Calu3 (cell line): Measurements from ENCODE around the gene ERCC4. TPM values are rescaled to one million over a fixed set of nuclear protein-coding genes. Genes with fewer than 3 reads are reported as not detected.

Source experiments
- BruUV-seq: library from RNA; stranded (reverse); fragments of 400-500 nt; replicated peaks from 2 replicates; lab custom pipeline; 2021; lab: Mats Ljungman, UMichigan
- CTCF ChIA-PET: fragments of 300-600 bp; sonication (Branson Sonifier 250); formaldehyde crosslinking; loops from one replicate; lab custom pipeline; 2022; ENCODE audit warnings: antibody characterized with exemption; lab: Charles Lee
- DNase-seq: peaks from one replicate; pipeline ENCODE4 v3.0.0; 2022
- H3K27ac Mint-ChIP-seq: one replicate; pipeline ENCODE4 v1.8.0; 2022; ENCODE audit warnings: mixed read lengths; ENCODE audit not compliant: unreplicated experiment
- H3K27me3 Mint-ChIP-seq: one replicate; pipeline ENCODE4 v1.8.0; 2022; ENCODE audit warnings: mixed read lengths; ENCODE audit not compliant: unreplicated experiment
- H3K36me3 Mint-ChIP-seq: one replicate; pipeline ENCODE4 v1.8.0; 2022; ENCODE audit warnings: mild to moderate bottlenecking, moderate library complexity, mixed read lengths; ENCODE audit not compliant: insufficient read depth, unreplicated experiment
- H3K4me1 Mint-ChIP-seq: one replicate; pipeline ENCODE4 v1.8.0; 2022; ENCODE audit warnings: mild to moderate bottlenecking, low read depth, mixed read lengths; ENCODE audit not compliant: unreplicated experiment
- H3K4me3 Mint-ChIP-seq: one replicate; pipeline ENCODE4 v1.8.0; 2022; ENCODE audit warnings: mild to moderate bottlenecking, low read depth, moderate library complexity, mixed read lengths; ENCODE audit not compliant: unreplicated experiment
- H3K9me3 Mint-ChIP-seq: one replicate; pipeline ENCODE4 v1.8.0; 2022; ENCODE audit warnings: low read depth, mixed read lengths; ENCODE audit not compliant: unreplicated experiment
- CTCF ChIP-seq: fragments of 200-600 bp; IDR thresholded peaks from one replicate; pipeline ENCODE4 v1.8.0; 2022; ENCODE audit warnings: antibody characterized with exemption; ENCODE audit not compliant: unreplicated experiment
- intact Hi-C: fragments of 100-400 bp; cut with micrococcal nuclease; formaldehyde crosslinking; loops from one replicate; pipeline ENCODE4 v1.10.0; 2022; ENCODE audit not compliant: unreplicated experiment
- total RNA-seq: library from RNA; stranded (reverse); gene quantifications from 2 replicates; pipeline ENCODE4 v1.2.3, GENCODE V29; 2022

Gene ERCC4
- total RNA-seq, 1 experiment from 2014 or later, result 21.1 TPM

- intact Hi-C loops, result loop anchor here (5.0 to 10.0 kb wide), 2 partner anchors 136 to 233 kb away; no protein-coding TSS in a partner anchor
Observed at GRCh38 chr16:13951611-13952010, 31.7 kb downstream of the ERCC4 start.

GRCh38 chr16:13953501-13953900 is 33.5 kb downstream of the ERCC4 start:
- no peak overlapping the region for H3K27ac Mint-ChIP-seq
- no peak for TF ChIP-seq CTCF
- peaks cover 42% of the 10 kb centered on the region for H3K4me1 Mint-ChIP-seq
- no peak for DNase-seq
- H3K27me3 Mint-ChIP-seq, result no peaks in the 10 kb centered on the region
- no TSS peak for BruUV-seq
- CTCF ChIA-PET, result no interaction called here
- intact Hi-C loops, result loop anchor here (5.0 to 10.0 kb wide), 2 partner anchors 134 to 231 kb away; no protein-coding TSS in a partner anchor
- H3K4me3 Mint-ChIP-seq, result no peak overlapping the region
- H3K36me3 Mint-ChIP-seq, result peaks cover 16% of the 10 kb centered on the region
- no peaks in the 10 kb centered on the region for H3K9me3 Mint-ChIP-seq

More at GRCh38 chr16:13951611-13952010, 31.7 kb downstream of the ERCC4 start:
- Mint-ChIP-seq H3K4me1 (peaks cover 24% of the 10 kb centered on the region), H3K27me3 (no peaks in the 10 kb centered on the region), H3K9me3 (no peaks in the 10 kb centered on the region), H3K27ac (no peak overlapping the region), H3K4me3 (no peak overlapping the region), H3K36me3 (peaks cover 4% of the 10 kb centered on the region)
- TF ChIP-seq CTCF, result no peak
- CTCF ChIA-PET, result interaction anchor here (0.6 to 0.7 kb wide), 2 partner anchors 16 to 35 kb away, joined by 3 to 4 read pairs; no protein-coding TSS in a partner anchor
- no TSS peak for BruUV-seq
- no peak for DNase-seq

GRCh38 chr16:13956635-13957196 is 36.8 kb downstream of the ERCC4 start:
- no TSS peak for BruUV-seq

More at GRCh38 chr16:13956635-13957196, 36.8 kb downstream of the ERCC4 start:
- intact Hi-C loops, result loop anchor here (5.0 to 10.0 kb wide), 3 partner anchors 41 to 228 kb away; partner anchors contain the start of gene MRTFB
- Mint-ChIP-seq H3K27ac (peak overlapping the region; percentile 93), H3K36me3 (peaks cover 16% of the 10 kb centered on the region), H3K4me3 (peak overlapping the region; percentile 67), H3K4me1 (peaks cover 67% of the 10 kb centered on the region), H3K9me3 (no peaks in the 10 kb centered on the region), H3K27me3 (no peaks in the 10 kb centered on the region)
- CTCF ChIA-PET, result no interaction called here
- no peak for TF ChIP-seq CTCF
- DNase-seq, result no peak
